ENCODE measurements around the gene KCNQ2.
A peak's percentile ranks its signal among the peaks of the same experiment; 100 is the strongest.

Gene KCNQ2

GRCh38 chr20:63452821-63453523 is 19.5 kb downstream of the KCNQ2 start:
- DNase-seq, result no peak

GRCh38 chr20:63452341-63452740 is 20.1 kb downstream of the KCNQ2 start:
- DNase-seq, result no peak

- DNase-seq, result no peak
Measured at GRCh38 chr20:63451821-63452220, 20.6 kb downstream of the KCNQ2 start.

GRCh38 chr20:63449796-63450730 is 22.4 kb downstream of the KCNQ2 start:
- DNase-seq, result no peak

- DNase-seq, result no peak
Measured at GRCh38 chr20:63449025-63449424, 23.4 kb downstream of the KCNQ2 start.

GRCh38 chr20:63448031-63448430 is 24.4 kb downstream of the KCNQ2 start:
- no peak for DNase-seq

- DNase-seq, result no peak
Measured at GRCh38 chr20:63447320-63447719, 25.1 kb downstream of the KCNQ2 start.

- DNase-seq, result no peak
Measured at GRCh38 chr20:63446216-63447024, 26.0 kb downstream of the KCNQ2 start.

GRCh38 chr20:63445075-63445734 is 27.2 kb downstream of the KCNQ2 start:
- DNase-seq, result no peak

- DNase-seq, result no peak
Measured at GRCh38 chr20:63444548-63444947, 27.9 kb downstream of the KCNQ2 start.

GRCh38 chr20:63443606-63444395 is 28.7 kb downstream of the KCNQ2 start:
- DNase-seq, result no peak

- no peak for DNase-seq
Measured at GRCh38 chr20:63442100-63442493, 30.4 kb downstream of the KCNQ2 start.

GRCh38 chr20:63441136-63442099 is 31.0 kb downstream of the KCNQ2 start:
- no peak for DNase-seq

- DNase-seq, result no peak
Measured at GRCh38 chr20:63440366-63440955, 32.0 kb downstream of the KCNQ2 start.

- no peak for DNase-seq
Measured at GRCh38 chr20:63439866-63440265, 32.6 kb downstream of the KCNQ2 start.

GRCh38 chr20:63438121-63438520 is 34.3 kb downstream of the KCNQ2 start:
- DNase-seq, result no peak

GRCh38 chr20:63435552-63435951 is 36.9 kb downstream of the KCNQ2 start:
- no peak for DNase-seq

- DNase-seq, result peak; percentile 7 to 52
Measured at GRCh38 chr20:63434599-63435378, 37.7 kb downstream of the KCNQ2 start.
